Activated CD4-positive, alpha-beta memory T cell treated with anti-CD3 and anti-CD28 coated beads, Interleukin-2, amount 10 ng/mL, durations not matched to agents 7 days and 5 days (primary cell): Measurements from ENCODE around the gene POU3F1. TPM values are rescaled to one million over a fixed set of nuclear protein-coding genes. Genes with fewer than 3 reads are reported as not detected.

Source experiments
- CTCF ChIA-PET: fragments of 350-600 bp; sonication (Branson Sonifier 250); formaldehyde crosslinking; loops from one replicate; lab custom pipeline; 2021; ENCODE audit warnings: antibody characterized with exemption, inconsistent platforms; lab: Charles Lee
- POLR2A ChIA-PET: fragments of 350-600 bp; sonication (Branson Sonifier 250); formaldehyde crosslinking; loops from one replicate; lab custom pipeline; 2021; ENCODE audit warnings: antibody characterized with exemption; lab: Charles Lee
- DNase-seq: peaks from one replicate; pipeline ENCODE4 v3.0.0-alpha.2; 2020
- H3K27ac Mint-ChIP-seq: one replicate; pipeline ENCODE4 v1.8.0; 2021; ENCODE audit warnings: mild to moderate bottlenecking, mixed read lengths
- H3K27me3 Mint-ChIP-seq: one replicate; pipeline ENCODE4 v1.8.0; 2021; ENCODE audit warnings: mixed read lengths
- H3K36me3 Mint-ChIP-seq: one replicate; pipeline ENCODE4 v1.8.0; 2021; ENCODE audit warnings: low read depth, mixed read lengths
- H3K4me1 Mint-ChIP-seq: one replicate; pipeline ENCODE4 v1.8.0; 2021; ENCODE audit warnings: mixed read lengths
- H3K4me3 Mint-ChIP-seq: one replicate; pipeline ENCODE4 v1.8.0; 2021; ENCODE audit warnings: mild to moderate bottlenecking, mixed read lengths
- H3K9me3 Mint-ChIP-seq: one replicate; pipeline ENCODE4 v1.8.0; 2021; ENCODE audit warnings: mixed read lengths
- total RNA-seq, 2 experiments: library from RNA; stranded (reverse); gene quantifications; one replicate each; pipeline ENCODE4 v1.2.3, GENCODE V29; 2021

POU3F1 gene
- total RNA-seq, 2 experiments from 2014 or later = not detected

DNA sequence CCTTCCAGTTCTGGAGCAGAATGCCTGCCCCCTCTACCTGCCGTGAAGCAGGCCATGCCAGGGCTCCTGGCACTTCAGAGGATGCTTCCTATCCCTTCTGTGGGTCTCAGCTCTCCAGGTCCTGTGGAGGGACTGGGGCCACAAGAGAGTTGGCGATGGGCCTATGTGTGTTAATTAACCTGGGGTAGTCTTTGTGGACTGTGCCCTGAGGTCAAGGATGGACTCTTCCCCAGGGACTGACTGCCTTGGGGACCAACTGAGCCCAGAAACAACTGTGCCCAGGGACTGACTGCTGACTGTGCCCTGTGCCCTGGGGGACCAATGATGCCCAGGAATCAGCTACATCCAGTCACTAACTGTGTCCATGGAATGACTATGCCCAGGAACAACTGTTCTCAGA, 37.5 kb upstream of the POU3F1 start:
- ChIA-PET CTCF (no interaction called here), POLR2A (no interaction called here)
- no peak overlapping the region for H3K4me3 Mint-ChIP-seq

DNA sequence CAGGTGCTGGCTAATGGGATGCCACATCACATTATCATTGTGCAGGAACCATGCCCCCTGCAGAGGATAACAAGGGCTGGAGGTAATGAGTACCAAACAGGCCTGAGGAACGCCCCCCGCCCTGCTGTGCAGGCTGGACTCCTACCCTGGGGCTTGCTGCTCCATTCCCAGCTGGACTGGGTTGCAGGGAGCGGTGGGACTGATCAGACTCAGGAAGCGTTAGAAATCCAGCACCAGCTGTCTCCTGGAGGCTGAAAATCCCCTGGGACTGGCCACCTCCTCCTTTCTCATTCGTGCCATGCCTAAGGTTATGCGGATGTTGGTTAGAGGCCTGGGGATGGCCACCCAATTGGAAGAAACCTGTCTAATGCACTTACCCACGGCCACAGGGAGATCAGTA, 36.9 kb upstream of the POU3F1 start:
- no peaks in the 10 kb centered on the region for H3K9me3 Mint-ChIP-seq
- H3K27me3 Mint-ChIP-seq = peaks cover 4% of the 10 kb centered on the region
- H3K4me3 Mint-ChIP-seq = no peak overlapping the region
- no peak overlapping the region for H3K27ac Mint-ChIP-seq
- H3K36me3 Mint-ChIP-seq = no peaks in the 10 kb centered on the region
- ChIA-PET CTCF (no interaction called here), POLR2A (no interaction called here)
- no peak for DNase-seq
- no peaks in the 10 kb centered on the region for H3K4me1 Mint-ChIP-seq

More for the DNA sequence above, 37.5 kb upstream of the POU3F1 start:
- H3K27me3 Mint-ChIP-seq = peaks cover 4% of the 10 kb centered on the region
- H3K36me3 Mint-ChIP-seq = no peaks in the 10 kb centered on the region
- no peaks in the 10 kb centered on the region for H3K4me1 Mint-ChIP-seq
- H3K27ac Mint-ChIP-seq = no peak overlapping the region
- no peaks in the 10 kb centered on the region for H3K9me3 Mint-ChIP-seq
- DNase-seq = no peak

DNA sequence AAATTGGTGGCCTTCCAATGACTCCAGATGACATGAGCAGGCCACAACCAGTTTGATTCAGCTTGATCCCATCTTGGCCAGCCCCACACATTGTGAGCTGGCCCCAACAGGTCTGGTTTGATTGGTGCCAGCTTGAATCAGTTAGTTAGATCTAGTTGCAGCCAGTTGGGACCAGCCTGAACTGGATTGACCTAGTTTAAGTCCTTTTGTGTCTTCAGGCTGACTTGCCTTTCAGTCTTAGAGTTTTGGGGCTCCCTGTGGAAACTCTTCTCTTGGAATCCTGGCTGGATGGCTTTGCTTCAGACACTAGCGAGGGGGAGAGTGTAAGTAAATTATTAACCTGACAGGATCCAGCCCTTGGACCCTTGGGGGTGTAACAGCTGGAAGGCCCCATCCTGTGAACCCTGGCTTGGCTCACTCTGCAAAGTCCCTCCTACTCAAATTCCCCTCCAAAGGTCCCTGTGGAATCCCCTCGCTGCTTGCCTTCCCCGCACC, 36.2 kb upstream of the POU3F1 start:
- ChIA-PET POLR2A (no interaction called here), CTCF (no interaction called here)
- no peak overlapping the region for H3K4me3 Mint-ChIP-seq

DNA sequence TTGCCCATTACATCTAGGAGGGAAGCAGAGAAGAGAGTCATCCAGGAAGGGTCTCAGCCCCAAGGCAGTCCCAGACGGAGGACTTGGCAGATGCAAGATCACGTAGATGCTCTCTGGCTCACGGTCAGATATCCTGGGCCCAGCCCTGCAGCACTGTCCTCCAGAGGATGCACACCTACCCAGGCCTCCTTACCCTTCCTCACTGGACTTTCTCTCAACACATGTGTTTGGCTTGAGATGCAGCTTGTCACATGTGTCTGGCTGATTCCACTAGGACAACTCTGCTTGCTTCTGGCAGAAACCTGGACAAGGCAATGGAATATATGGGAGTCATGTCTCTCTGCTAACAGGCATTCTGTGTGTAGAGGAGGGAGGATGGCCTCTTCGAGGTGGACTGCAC, 32.4 kb upstream of the POU3F1 start:
- H3K27me3 Mint-ChIP-seq = no peaks in the 10 kb centered on the region
- H3K4me1 Mint-ChIP-seq = no peaks in the 10 kb centered on the region
- H3K27ac Mint-ChIP-seq = no peak overlapping the region
- DNase-seq = no peak
- H3K36me3 Mint-ChIP-seq = no peaks in the 10 kb centered on the region
- H3K4me3 Mint-ChIP-seq = no peak overlapping the region
- ChIA-PET CTCF (no interaction called here), POLR2A (no interaction called here)
- H3K9me3 Mint-ChIP-seq = no peaks in the 10 kb centered on the region

More for the DNA sequence above, 36.2 kb upstream of the POU3F1 start:
- H3K36me3 Mint-ChIP-seq = no peaks in the 10 kb centered on the region
- H3K27me3 Mint-ChIP-seq = peaks cover under 1% of the 10 kb centered on the region
- no peak overlapping the region for H3K27ac Mint-ChIP-seq
- DNase-seq = no peak
- H3K4me1 Mint-ChIP-seq = no peaks in the 10 kb centered on the region
- no peaks in the 10 kb centered on the region for H3K9me3 Mint-ChIP-seq

DNA sequence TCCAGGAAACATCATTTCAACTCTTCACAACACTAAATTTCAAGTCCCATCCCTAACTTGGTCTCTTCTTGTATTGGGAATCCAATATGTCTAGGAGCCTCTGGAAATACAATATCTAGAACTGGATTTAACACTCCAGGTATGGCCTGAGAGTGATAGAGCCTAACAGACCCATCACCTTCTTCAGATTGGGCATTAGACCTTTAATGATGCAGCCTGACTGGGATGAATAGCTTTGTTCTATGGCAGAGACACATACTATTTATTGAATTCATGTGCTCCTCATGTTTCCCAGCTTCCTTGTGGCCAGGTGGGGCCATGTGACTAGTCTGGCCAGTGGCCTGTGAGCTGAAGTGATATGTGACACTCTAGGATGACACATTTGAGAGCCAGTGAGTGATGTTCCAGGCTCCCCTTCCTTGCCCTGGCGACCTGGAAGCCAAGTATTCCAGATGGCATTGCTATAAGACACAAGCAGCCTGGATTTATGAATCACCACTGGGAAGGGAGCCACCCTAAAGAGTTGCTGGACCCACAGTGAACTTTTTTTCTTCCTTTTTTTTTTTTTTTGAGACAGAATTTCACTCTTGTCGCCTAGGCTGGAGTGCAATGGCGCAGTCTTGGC, 31.0 kb upstream of the POU3F1 start:
- ChIA-PET CTCF (no interaction called here), POLR2A (no interaction called here)
- DNase-seq = no peak
- no peaks in the 10 kb centered on the region for H3K36me3 Mint-ChIP-seq
- H3K4me1 Mint-ChIP-seq = no peaks in the 10 kb centered on the region
- H3K27ac Mint-ChIP-seq = no peak overlapping the region
- no peaks in the 10 kb centered on the region for H3K9me3 Mint-ChIP-seq
- H3K27me3 Mint-ChIP-seq = peaks cover 8% of the 10 kb centered on the region
- no peak overlapping the region for H3K4me3 Mint-ChIP-seq

DNA sequence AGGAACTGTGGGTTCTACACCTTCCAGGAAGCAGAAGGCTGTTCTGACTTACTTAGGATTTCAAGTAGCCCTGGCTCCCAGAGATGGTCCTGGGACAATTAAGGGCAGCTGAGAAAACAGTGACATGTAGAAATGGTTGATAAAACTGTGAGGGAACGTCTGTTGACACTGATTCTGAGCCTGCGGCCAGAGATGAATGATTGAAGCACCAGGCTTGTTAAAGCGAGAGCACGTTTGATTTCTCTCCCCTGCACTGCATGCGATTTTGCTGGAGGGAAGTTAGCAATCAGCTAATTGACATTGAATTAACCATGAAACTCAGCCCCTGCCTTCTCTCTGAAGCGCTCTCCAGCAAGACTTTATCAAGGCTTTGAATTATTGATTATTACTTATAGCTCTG, 29.9 kb upstream of the POU3F1 start:
- CTCF ChIA-PET = no interaction called here

DNA sequence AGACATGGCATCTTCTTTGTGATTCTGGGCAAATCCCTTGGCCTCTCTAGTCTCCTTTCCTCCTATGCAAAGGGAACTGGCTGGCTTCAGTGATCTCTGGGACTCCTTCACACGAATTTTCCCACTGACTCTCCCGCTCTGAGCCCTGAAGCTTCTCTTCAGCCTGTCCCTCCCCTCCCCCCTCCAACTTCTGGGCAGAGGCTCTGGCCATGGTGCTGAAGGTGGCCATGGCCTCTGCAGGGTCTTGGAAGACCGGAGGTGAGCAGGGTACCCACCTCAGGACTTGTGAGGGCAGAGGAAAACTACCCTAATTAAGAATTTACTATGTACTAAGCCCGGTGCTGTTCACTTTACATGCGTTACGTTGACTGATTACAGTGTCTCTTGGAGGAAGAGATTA, 29.4 kb upstream of the POU3F1 start:
- Mint-ChIP-seq H3K27ac (no peak overlapping the region), H3K9me3 (no peaks in the 10 kb centered on the region), H3K4me1 (no peaks in the 10 kb centered on the region), H3K4me3 (no peak overlapping the region), H3K27me3 (peaks cover 12% of the 10 kb centered on the region), H3K36me3 (no peaks in the 10 kb centered on the region)
- DNase-seq = peak; percentile 20
- ChIA-PET POLR2A (no interaction called here), CTCF (no interaction called here)

More for the DNA sequence above, 29.9 kb upstream of the POU3F1 start:
- DNase-seq = no peak
- H3K4me1 Mint-ChIP-seq = no peaks in the 10 kb centered on the region
- H3K36me3 Mint-ChIP-seq = no peaks in the 10 kb centered on the region
- no peak overlapping the region for H3K27ac Mint-ChIP-seq
- H3K4me3 Mint-ChIP-seq = no peak overlapping the region
- H3K9me3 Mint-ChIP-seq = no peaks in the 10 kb centered on the region
- H3K27me3 Mint-ChIP-seq = peaks cover 10% of the 10 kb centered on the region
- POLR2A ChIA-PET = no interaction called here

DNA sequence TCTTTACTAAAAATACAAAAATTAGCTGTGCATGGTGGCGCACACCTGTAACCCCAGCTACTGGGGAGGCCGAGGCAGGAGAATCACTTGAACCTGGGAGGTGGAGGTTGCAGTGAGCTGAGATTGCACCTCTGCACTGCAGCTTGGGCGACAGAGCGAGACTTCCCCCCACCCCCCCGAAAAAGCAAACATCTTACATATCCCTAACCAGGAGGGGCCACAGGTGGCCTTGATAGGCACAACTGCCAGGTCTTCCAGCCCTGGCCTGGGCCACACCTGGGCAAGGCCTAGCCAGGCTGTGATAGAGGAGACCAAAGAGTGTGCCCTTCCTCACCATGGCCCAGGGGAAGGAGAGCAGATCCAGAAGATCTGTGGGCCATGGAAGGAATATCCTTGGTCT, 28.6 kb upstream of the POU3F1 start:
- POLR2A ChIA-PET = no interaction called here
- Mint-ChIP-seq H3K27ac (no peak overlapping the region), H3K9me3 (no peaks in the 10 kb centered on the region)

DNA sequence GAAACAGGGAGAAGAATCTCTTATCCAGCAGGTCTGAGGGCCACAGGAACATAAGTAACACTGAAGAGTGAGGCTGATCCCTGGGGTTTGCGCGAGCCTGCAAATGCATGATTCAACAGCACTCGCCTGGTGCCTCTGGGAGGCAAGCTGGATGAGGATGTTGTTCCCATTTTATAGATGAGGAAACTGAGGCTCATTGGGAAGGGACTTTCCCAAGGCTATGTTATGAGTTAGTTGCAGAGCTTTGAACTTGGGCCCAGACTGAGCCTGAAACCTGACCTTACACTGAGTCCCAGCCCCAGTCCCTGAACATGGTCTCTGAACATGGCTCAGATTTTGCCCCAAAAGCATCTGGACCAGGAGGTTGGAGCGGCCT, 27.7 kb upstream of the POU3F1 start:
- Mint-ChIP-seq H3K27me3 (peaks cover 18% of the 10 kb centered on the region), H3K4me1 (no peaks in the 10 kb centered on the region), H3K9me3 (no peaks in the 10 kb centered on the region), H3K4me3 (no peak overlapping the region), H3K27ac (no peak overlapping the region), H3K36me3 (no peaks in the 10 kb centered on the region)
- no peak for DNase-seq
- POLR2A ChIA-PET = no interaction called here
- CTCF ChIA-PET = no interaction called here

More for the DNA sequence above, 28.6 kb upstream of the POU3F1 start:
- H3K27me3 Mint-ChIP-seq = peaks cover 18% of the 10 kb centered on the region
- no peaks in the 10 kb centered on the region for H3K4me1 Mint-ChIP-seq
- DNase-seq = no peak
- CTCF ChIA-PET = no interaction called here
- H3K4me3 Mint-ChIP-seq = no peak overlapping the region
- no peaks in the 10 kb centered on the region for H3K36me3 Mint-ChIP-seq

DNA sequence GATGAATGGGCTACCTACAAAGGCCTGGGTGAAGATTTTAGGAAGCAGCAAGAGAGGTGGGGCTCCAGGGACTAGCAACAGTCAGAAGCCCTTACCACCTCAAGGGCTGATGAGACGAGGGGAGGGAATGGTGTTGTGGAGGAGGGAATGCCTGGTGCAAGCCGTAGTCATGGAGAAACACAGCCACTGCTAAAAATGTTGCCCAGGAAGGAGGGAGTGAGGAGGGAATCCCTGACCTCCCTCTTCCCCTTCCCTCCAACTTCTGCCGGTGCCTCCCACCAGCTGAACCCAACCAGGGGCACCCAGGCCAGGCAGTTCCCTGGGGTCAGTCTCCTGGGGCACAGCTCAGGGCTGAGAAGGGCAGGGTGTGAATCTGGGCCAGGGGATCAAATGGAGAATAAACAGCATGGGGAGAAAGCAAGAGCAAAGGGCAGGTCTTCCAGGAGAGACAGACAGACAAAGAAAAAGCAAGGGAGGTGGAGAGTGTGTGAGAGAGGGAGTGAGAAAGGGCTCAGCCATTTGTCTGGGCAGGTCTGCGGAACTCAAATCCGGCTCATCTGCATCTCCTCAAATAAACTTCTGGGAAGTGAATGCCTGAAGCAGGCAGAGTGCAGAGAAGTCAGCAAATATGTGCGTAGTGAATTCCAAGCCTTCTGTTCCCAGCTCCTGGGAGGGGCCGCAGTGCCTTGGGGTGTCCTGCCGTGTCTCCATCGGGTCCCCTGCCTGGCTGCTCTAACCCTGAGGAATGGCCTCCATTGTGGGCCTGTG, 27.1 kb upstream of the POU3F1 start:
- Mint-ChIP-seq H3K27ac (no peak overlapping the region), H3K36me3 (no peaks in the 10 kb centered on the region), H3K4me1 (no peaks in the 10 kb centered on the region), H3K4me3 (no peak overlapping the region), H3K27me3 (peaks cover 18% of the 10 kb centered on the region), H3K9me3 (no peaks in the 10 kb centered on the region)
- ChIA-PET POLR2A (no interaction called here), CTCF (no interaction called here)
- DNase-seq = no peak

DNA sequence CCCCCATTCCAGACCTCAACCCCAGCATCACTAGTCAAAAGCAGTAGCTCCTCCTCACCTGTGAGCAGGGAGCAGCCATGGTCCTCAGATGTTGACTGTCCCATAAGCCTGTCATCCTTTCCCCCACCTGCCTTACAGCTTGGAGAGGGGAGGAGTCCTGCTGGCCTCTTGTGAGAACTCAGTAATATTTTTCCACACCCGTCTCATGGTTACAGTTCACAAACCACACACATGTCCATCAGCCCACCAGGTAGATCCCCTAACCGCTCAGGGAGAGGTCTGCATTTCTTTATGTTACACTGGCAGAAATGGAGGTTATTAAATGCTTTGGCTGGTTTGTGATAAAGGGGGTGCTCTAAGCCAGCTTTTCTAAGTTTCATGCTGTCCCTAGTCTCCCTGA, 26.3 kb upstream of the POU3F1 start:
- POLR2A ChIA-PET = no interaction called here
- no peaks in the 10 kb centered on the region for H3K36me3 Mint-ChIP-seq
- H3K9me3 Mint-ChIP-seq = no peaks in the 10 kb centered on the region
- no peak for DNase-seq
- H3K27me3 Mint-ChIP-seq = peaks cover 20% of the 10 kb centered on the region
- CTCF ChIA-PET = no interaction called here
- no peak overlapping the region for H3K4me3 Mint-ChIP-seq
- no peaks in the 10 kb centered on the region for H3K4me1 Mint-ChIP-seq
- H3K27ac Mint-ChIP-seq = no peak overlapping the region

DNA sequence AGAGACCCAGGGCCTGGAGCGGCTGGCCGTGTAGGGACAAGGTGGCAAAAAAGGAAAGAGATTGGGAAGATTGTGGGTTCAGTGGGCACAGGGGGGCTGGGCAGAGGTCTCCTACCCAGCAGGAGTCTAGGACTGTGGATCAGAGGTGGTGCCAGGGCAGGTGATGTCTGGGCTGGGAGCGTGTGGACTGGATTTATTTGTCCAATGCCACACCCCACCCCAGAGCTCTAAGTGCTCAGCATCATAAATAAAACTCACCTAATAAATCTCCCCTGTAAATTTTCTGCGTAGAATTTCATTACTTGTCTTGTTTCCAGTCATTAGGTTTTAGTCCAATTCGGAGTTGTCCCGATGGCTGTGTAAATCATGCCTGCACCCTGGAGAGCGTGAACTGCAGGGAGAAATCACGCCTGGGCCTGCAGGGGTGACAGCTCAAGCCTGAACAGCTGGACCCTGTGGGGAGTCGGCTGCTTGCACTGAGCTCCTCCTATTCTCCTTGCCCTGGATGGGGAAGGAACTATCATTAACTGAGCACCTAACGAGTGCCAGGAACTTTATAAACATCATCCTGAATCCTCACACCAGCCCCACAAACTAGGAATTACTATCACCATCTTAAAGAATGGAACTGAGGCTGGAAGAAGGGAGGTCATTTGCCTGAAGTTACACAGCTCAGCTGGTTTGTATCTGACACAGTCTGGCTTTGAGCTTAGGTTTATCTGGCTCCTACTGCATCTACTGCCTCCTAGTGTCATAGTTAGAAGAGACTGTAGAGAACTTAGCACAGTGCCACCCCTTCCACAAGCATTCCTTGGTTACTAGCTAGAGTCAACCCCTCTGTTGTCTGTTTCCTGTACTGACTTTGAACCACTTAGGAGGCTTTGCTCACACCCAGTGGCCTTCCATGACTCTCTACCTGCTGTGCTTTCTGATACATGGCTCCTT, 25.0 kb upstream of the POU3F1 start:
- POLR2A ChIA-PET = no interaction called here
- CTCF ChIA-PET = interaction anchor here (1.1 to 1.8 kb wide), 4 partner anchors 30 to 46 kb away, joined by 4 to 13 read pairs (median 7); no protein-coding TSS in a partner anchor

DNA sequence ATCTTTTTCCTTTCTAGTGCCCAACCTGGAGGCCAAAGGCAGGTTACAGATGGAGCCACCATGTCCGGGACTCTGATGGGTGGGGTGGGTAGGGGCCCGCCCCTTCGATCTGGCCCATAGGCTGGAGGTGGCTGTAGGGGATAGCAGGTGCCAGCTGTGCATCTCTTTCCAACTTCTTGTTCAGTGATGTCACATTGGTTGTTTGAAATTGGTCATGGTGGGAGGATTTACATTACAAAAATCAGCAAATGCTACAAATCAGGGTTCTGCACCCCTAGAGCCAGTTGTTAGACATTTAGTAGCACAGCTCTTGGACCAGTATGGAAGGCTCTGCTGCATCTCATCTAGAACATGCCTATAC, 22.4 kb upstream of the POU3F1 start:
- Mint-ChIP-seq H3K27ac (no peak overlapping the region), H3K4me3 (no peak overlapping the region), H3K4me1 (no peaks in the 10 kb centered on the region), H3K9me3 (no peaks in the 10 kb centered on the region), H3K36me3 (no peaks in the 10 kb centered on the region), H3K27me3 (peaks cover 25% of the 10 kb centered on the region)
- ChIA-PET CTCF (no interaction called here), POLR2A (no interaction called here)
- DNase-seq = no peak

More for the DNA sequence above, 25.0 kb upstream of the POU3F1 start:
- Mint-ChIP-seq H3K27me3 (peaks cover 25% of the 10 kb centered on the region), H3K4me1 (no peaks in the 10 kb centered on the region), H3K4me3 (no peak overlapping the region), H3K36me3 (no peaks in the 10 kb centered on the region), H3K27ac (no peak overlapping the region), H3K9me3 (no peaks in the 10 kb centered on the region)
- no peak for DNase-seq
